H9 (cell line): Measurements from ENCODE around the gene SKIC8. TPM values are rescaled to one million over a fixed set of nuclear protein-coding genes. Genes with fewer than 3 reads are reported as not detected.

ENCODE experiments used
- DNase-seq: peaks from one replicate; pipeline ENCODE4 v3.0.0-alpha.2; 2017
- H2AFZ ChIP-seq: one replicate; pipeline ENCODE4 v1.6.1; 2013; ENCODE audit warnings: mild to moderate bottlenecking, low read length, control low read depth, moderate library complexity
- H2AK5ac ChIP-seq: 2 replicates; pipeline ENCODE4 v1.6.1; 2013; ENCODE audit warnings: low read length, control low read depth, mixed read lengths; ENCODE audit not compliant: insufficient read length
- H2BK120ac ChIP-seq: one replicate; pipeline ENCODE4 v1.6.1; 2013; ENCODE audit warnings: low read depth, mild to moderate bottlenecking, low read length, control low read depth, inconsistent platforms; ENCODE audit not compliant: poor library complexity, severe bottlenecking
- H2BK12ac ChIP-seq: 2 replicates; pipeline ENCODE4 v1.6.1; 2013; ENCODE audit warnings: low read length, control low read depth, mixed read lengths, low read depth; ENCODE audit not compliant: insufficient read length
- H2BK15ac ChIP-seq: 2 replicates; pipeline ENCODE4 v1.6.1; 2013; ENCODE audit warnings: low read depth, low read length, control low read depth
- H2BK20ac ChIP-seq: one replicate; pipeline ENCODE4 v1.6.1; 2013; ENCODE audit warnings: low read depth, mild to moderate bottlenecking, low read length, control low read depth, inconsistent platforms; ENCODE audit not compliant: poor library complexity, severe bottlenecking
- H2BK5ac ChIP-seq: 2 replicates; pipeline ENCODE4 v1.6.1; 2013; ENCODE audit warnings: low read length, control low read depth, mixed read lengths; ENCODE audit not compliant: insufficient read length
- H3K14ac ChIP-seq: 2 replicates; pipeline ENCODE4 v1.6.1; 2013; ENCODE audit warnings: low read length, control low read depth; ENCODE audit not compliant: insufficient read depth
- H3K18ac ChIP-seq: 2 replicates; pipeline ENCODE4 v1.6.1; 2013; ENCODE audit warnings: low read depth, mild to moderate bottlenecking, mixed read lengths, low read length, control low read depth; ENCODE audit not compliant: insufficient read length
- H3K23ac ChIP-seq: 2 replicates; pipeline ENCODE4 v1.6.1; 2013; ENCODE audit warnings: low read length, control low read depth, mixed read lengths, low read depth; ENCODE audit not compliant: insufficient read length
- H3K23me2 ChIP-seq: 2 replicates; pipeline ENCODE4 v1.6.1; 2013; ENCODE audit warnings: low read depth, mild to moderate bottlenecking, mixed read lengths, low read length, control low read depth; ENCODE audit not compliant: insufficient read length, poor library complexity, severe bottlenecking
- H3K27ac ChIP-seq: 2 replicates; pipeline ENCODE4 v1.5.1; 2013; ENCODE audit warnings: low read length, control low read depth, mixed read lengths, low read depth; ENCODE audit not compliant: insufficient read length
- H3K27me3 ChIP-seq: 2 replicates; pipeline ENCODE4 v1.6.1; 2013; ENCODE audit warnings: low read length, control low read depth, inconsistent platforms; ENCODE audit not compliant: insufficient read depth
- H3K4ac ChIP-seq: 2 replicates; pipeline ENCODE4 v1.6.1; 2013; ENCODE audit warnings: low read depth, mild to moderate bottlenecking, control low read depth, inconsistent platforms, low read length, moderate library complexity
- H3K4me1 ChIP-seq: 2 replicates; pipeline ENCODE4 v1.6.1; 2013; ENCODE audit warnings: low read length, control low read depth, inconsistent platforms; ENCODE audit not compliant: insufficient read depth
- H3K4me2 ChIP-seq: 2 replicates; pipeline ENCODE4 v1.6.1; 2013; ENCODE audit warnings: low read length, control low read depth, mixed read lengths; ENCODE audit not compliant: insufficient read length, insufficient read depth
- H3K56ac ChIP-seq: 2 replicates; pipeline ENCODE4 v1.6.1; 2013; ENCODE audit warnings: low read depth, mild to moderate bottlenecking, mixed read lengths, low read length, control low read depth; ENCODE audit not compliant: insufficient read length
- H3K79me1 ChIP-seq: 2 replicates; pipeline ENCODE4 v1.6.1; 2013; ENCODE audit warnings: low read depth, mild to moderate bottlenecking, moderate library complexity, low read length, control low read depth, inconsistent platforms; ENCODE audit not compliant: insufficient read depth, poor library complexity, severe bottlenecking
- H3K79me2 ChIP-seq: 2 replicates; pipeline ENCODE4 v1.6.1; 2013; ENCODE audit warnings: low read length, control low read depth, inconsistent platforms; ENCODE audit not compliant: insufficient read depth
- H3K9ac ChIP-seq: 2 replicates; pipeline ENCODE4 v1.6.1; 2013; ENCODE audit warnings: low read length, control low read depth, mixed read lengths; ENCODE audit not compliant: insufficient read length; ENCODE audit errors: extremely low read depth
- H3K9me3 ChIP-seq: one replicate; pipeline ENCODE4 v1.6.1; 2013; ENCODE audit warnings: low read depth, low read length, inconsistent platforms; ENCODE audit not compliant: control insufficient read depth
- H3T11ph ChIP-seq: one replicate; pipeline ENCODE4 v1.6.1; 2013; ENCODE audit warnings: mild to moderate bottlenecking, low read length, control low read depth, inconsistent platforms
- H4K20me1 ChIP-seq: one replicate; pipeline ENCODE4 v1.6.1; 2013; ENCODE audit not compliant: control insufficient read depth, insufficient read length, insufficient read depth
- H4K5ac ChIP-seq: 2 replicates; pipeline ENCODE4 v1.6.1; 2013; ENCODE audit warnings: low read depth, mild to moderate bottlenecking, mixed read lengths, low read length, control low read depth; ENCODE audit not compliant: insufficient read length
- H4K8ac ChIP-seq: replicated peaks from 2 replicates; pipeline ENCODE4 v1.6.1; 2013; ENCODE audit warnings: low read length, control low read depth, mixed read lengths, low read depth; ENCODE audit not compliant: insufficient read length
- H4K91ac ChIP-seq: 2 replicates; pipeline ENCODE4 v1.6.1; 2013; ENCODE audit warnings: low read depth, mild to moderate bottlenecking, moderate library complexity, mixed read lengths, low read length, control low read depth; ENCODE audit not compliant: insufficient read length
- H3K27ac Mint-ChIP-seq, 3 experiments: 2 replicates in 2 of 3; 3 replicates in 1 of 3; pipeline ENCODE4 v1.8.0; 2020 to 2021; ENCODE audit warnings: mixed read lengths in 3 of 3, mild to moderate bottlenecking in 1 of 3, moderate library complexity in 1 of 3
- H3K27me3 Mint-ChIP-seq: 2 replicates; pipeline ENCODE4 v1.8.0; 2021; ENCODE audit warnings: low read depth, mild to moderate bottlenecking, moderate library complexity, mixed read lengths
- H3K36me3 Mint-ChIP-seq, 3 experiments: 2 replicates in 2 of 3; 3 replicates in 1 of 3; pipeline ENCODE4 v1.8.0; 2020 to 2021; ENCODE audit warnings: low read depth in 3 of 3, mixed read lengths in 3 of 3; ENCODE audit not compliant: insufficient read depth in 1 of 3
- H3K4me1 Mint-ChIP-seq, 2 experiments: 2 replicates each; pipeline ENCODE4 v1.8.0; 2020; ENCODE audit warnings: mixed read lengths in 2 of 2
- H3K4me3 Mint-ChIP-seq, 2 experiments: 2 replicates in 1 of 2; 3 replicates in 1 of 2; pipeline ENCODE4 v1.8.0; 2020 to 2021; ENCODE audit warnings: mild to moderate bottlenecking in 2 of 2, mixed read lengths in 2 of 2, moderate library complexity in 1 of 2
- H3K9me3 Mint-ChIP-seq, 2 experiments: 2 replicates in 1 of 2; 3 replicates in 1 of 2; pipeline ENCODE4 v1.8.0; 2020; ENCODE audit warnings: mild to moderate bottlenecking in 2 of 2, mixed read lengths in 2 of 2, moderate library complexity in 1 of 2
- CTCF ChIP-seq: fragments of 200-600 bp; sonication (generic); conservative IDR thresholded peaks from 3 replicates; pipeline ENCODE4 v1.8.0; 2021; ENCODE audit warnings: antibody characterized with exemption, mild to moderate bottlenecking
- WGBS: extraction: QIAGEN DNeasy Blood & Tissue Kit; methylation state at CpG from one replicate; pipeline ENCODE4 v1.1.7; 2013; ENCODE audit warnings: missing lambda C conversion rate, low lambda C conversion rate, mixed read lengths; ENCODE audit not compliant: insufficient read length; ENCODE audit errors: extremely low coverage; 5-methylcytosine and 5-hydroxymethylcytosine counted together
- total RNA-seq: library from RNA; stranded (reverse); gene quantifications from 2 replicates; pipeline ENCODE4 v1.2.1, GENCODE V29; 2021

SKIC8 gene
- total RNA-seq, 1 experiment from 2014 or later = 45.6 TPM

GRCh38 chr15:78257681-78258080 is 41.7 kb downstream of the SKIC8 start:
- no peak overlapping the region for H3K27ac Mint-ChIP-seq
- Histone ChIP-seq H3K18ac (no peak overlapping the region), H4K5ac (no peak overlapping the region), H4K8ac (no peak overlapping the region), H2AFZ (no peak overlapping the region), H3K23me2 (no peaks in the 10 kb centered on the region), H3K9ac (no peak overlapping the region), H2BK5ac (no peak overlapping the region), H3K79me2 (no peaks in the 10 kb centered on the region), H4K20me1 (no peaks in the 10 kb centered on the region), H3K4me1 (no peaks in the 10 kb centered on the region), H3K27ac (no peak overlapping the region), H3K79me1 (no peaks in the 10 kb centered on the region), H3K4ac (no peak overlapping the region), H3K27me3 (no peaks in the 10 kb centered on the region), H2BK12ac (no peak overlapping the region), H3K56ac (no peak overlapping the region), H2BK20ac (no peak overlapping the region), H2AK5ac (no peak overlapping the region), H3K14ac (no peak overlapping the region), H3K4me2 (no peak overlapping the region), H2BK15ac (no peak overlapping the region), H2BK120ac (no peak overlapping the region), H3K9me3 (no peaks in the 10 kb centered on the region), H3K23ac (no peak overlapping the region), H3T11ph (no peak overlapping the region), H4K91ac (no peak overlapping the region)
- H3K9me3 Mint-ChIP-seq = no peaks in the 10 kb centered on the region
- no peaks in the 10 kb centered on the region for H3K36me3 Mint-ChIP-seq
- no peak overlapping the region for H3K4me3 Mint-ChIP-seq
- H3K27me3 Mint-ChIP-seq = peaks cover 2% of the 10 kb centered on the region
- no peak for DNase-seq
- TF ChIP-seq CTCF = no peak
- no CpG with 5 or more reads among the region's 3 CpGs for WGBS
- 0 out of 4 replicates have a peak, but pooled peaks cover 0 to 2% of the 10 kb centered on the region in 2 experiments for H3K4me1 Mint-ChIP-seq
